A549 treated with AZD9567 at 1 μM for 4 hours (cell line): ENCODE measurements around the gene ING5. TPM values are rescaled to one million over a fixed set of nuclear protein-coding genes. Genes with fewer than 3 reads are reported as not detected.

ENCODE experiments used
- total RNA-seq: library from RNA; stranded (reverse); fragments of 200-300 nt; extraction: Qiagen RNA extraction; gene quantifications from 5 replicates; pipeline ENCODE4 v1.2.3, GENCODE V29; 2022; ENCODE audit not compliant: insufficient read depth

The ING5 gene
- total RNA-seq = 20.8 to 23.8 TPM (median 21.8 TPM) in 5 replicates

GRCh38 chr2:241701399-241702154 lies at the start of gene ING5:
TSS of gene ING5 (plus strand) at chr2:241702039. CDS start at chr2:241702066, 27 bp downstream.

GRCh38 chr2:241686650-241687425 lies 15.0 kb upstream of the ING5 start, which contains the start of gene DTYMK:
TSS of gene DTYMK (minus strand) at chr2:241686815. CDS start at chr2:241686783, 32 bp downstream.

GRCh38 chr2:241734467-241735208 lies 32.8 kb downstream of the ING5 start, which contains the start of gene D2HGDH:
TSS of gene D2HGDH (plus strand) at chr2:241734630. CDS start at chr2:241735225, 595 bp downstream.

GRCh38 chr2:241776336-241777169 lies 74.7 kb downstream of the ING5 start, which contains the start of gene GAL3ST2:
TSS of gene GAL3ST2 (plus strand) at chr2:241776822. CDS start at chr2:241776956, 134 bp downstream.

Other genes starting within 250 kb of the ING5 start
- gene STK25, start 193.5 kb upstream of the ING5 start, total RNA-seq = 108 to 151 TPM (median 116 TPM) in 5 replicates
- 27.3 to 40.9 TPM (median 38.7 TPM) in 5 replicates for gene BOK, start 143.3 kb upstream of the ING5 start, total RNA-seq
- 55.0 to 83.5 TPM (median 73.6 TPM) in 5 replicates for gene THAP4, start 64.9 kb upstream of the ING5 start, total RNA-seq
- 49.7 to 59.3 TPM (median 55.9 TPM) in 5 replicates for gene ATG4B, start 64.3 kb upstream of the ING5 start, total RNA-seq
- gene DTYMK, start 15.2 kb upstream of the ING5 start, total RNA-seq = 129 to 146 TPM (median 135 TPM) in 5 replicates
- 6.3 to 13.6 TPM (median 11.8 TPM) in 5 replicates for gene D2HGDH, start 32.6 kb downstream of the ING5 start, total RNA-seq
- gene GAL3ST2, start 74.8 kb downstream of the ING5 start, total RNA-seq = 0.09 to 0.34 TPM (median 0.19 TPM) in 4 of 5 replicates, not detected in the other
- gene NEU4, start 107.2 kb downstream of the ING5 start, total RNA-seq = 0.20 to 0.25 TPM (median 0.21 TPM) in 4 of 5 replicates, not detected in the other
- gene PDCD1, start 156.9 kb downstream of the ING5 start, total RNA-seq = not detected in 5 replicates
- not detected in 5 replicates for gene RTP5, start 167.7 kb downstream of the ING5 start, total RNA-seq